ENCODE data around the gene USP34. TPM values are rescaled to one million over a fixed set of nuclear protein-coding genes. Genes with fewer than 3 reads are reported as not detected.
A peak's percentile ranks its signal among the peaks of the same experiment; 100 is the strongest.

USP34 gene
- total and polyA plus RNA-seq, 2 experiments from 2014 or later = 36.8 to 125 TPM

GRCh38 chr2:61380056-61380881 lies 90.6 kb downstream of the USP34 start:
- no peaks in the 10 kb centered on the region for H4K20me1 ChIP-seq (ENCODE audit: insufficient read depth, poor library complexity, severe bottlenecking)
- 79% methylated on average over 4 of the region's 4 CpGs for WGBS (ENCODE audit: low lambda C conversion rate, missing lambda C conversion rate)
- H3K27me3 ChIP-seq = no peaks in the 10 kb centered on the region
- no peaks in the 10 kb centered on the region for H3K36me3 ChIP-seq (replicated peaks; ENCODE audit: insufficient read depth, low read depth)
- no peak overlapping the region for H2AFZ ChIP-seq
- H3K9me3 ChIP-seq (ENCODE audit: low read depth) = no peaks in the 10 kb centered on the region
- peak overlapping the region; percentile 49 for H3K27ac ChIP-seq
- DNase-seq (ENCODE audit: low spot score) = peak; percentile 8
- H3K9me2 ChIP-seq (replicated peaks; ENCODE audit: insufficient read depth) = no peaks in the 10 kb centered on the region
- TF ChIP-seq, protein P1, sequence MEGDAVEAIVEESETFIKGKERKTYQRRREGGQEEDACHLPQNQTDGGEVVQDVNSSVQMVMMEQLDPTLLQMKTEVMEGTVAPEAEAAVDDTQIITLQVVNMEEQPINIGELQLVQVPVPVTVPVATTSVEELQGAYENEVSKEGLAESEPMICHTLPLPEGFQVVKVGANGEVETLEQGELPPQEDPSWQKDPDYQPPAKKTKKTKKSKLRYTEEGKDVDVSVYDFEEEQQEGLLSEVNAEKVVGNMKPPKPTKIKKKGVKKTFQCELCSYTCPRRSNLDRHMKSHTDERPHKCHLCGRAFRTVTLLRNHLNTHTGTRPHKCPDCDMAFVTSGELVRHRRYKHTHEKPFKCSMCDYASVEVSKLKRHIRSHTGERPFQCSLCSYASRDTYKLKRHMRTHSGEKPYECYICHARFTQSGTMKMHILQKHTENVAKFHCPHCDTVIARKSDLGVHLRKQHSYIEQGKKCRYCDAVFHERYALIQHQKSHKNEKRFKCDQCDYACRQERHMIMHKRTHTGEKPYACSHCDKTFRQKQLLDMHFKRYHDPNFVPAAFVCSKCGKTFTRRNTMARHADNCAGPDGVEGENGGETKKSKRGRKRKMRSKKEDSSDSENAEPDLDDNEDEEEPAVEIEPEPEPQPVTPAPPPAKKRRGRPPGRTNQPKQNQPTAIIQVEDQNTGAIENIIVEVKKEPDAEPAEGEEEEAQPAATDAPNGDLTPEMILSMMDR (IDR thresholded peaks at IDR 0.05; ENCODE audit: poor library complexity) = no peak
- TF ChIP-seq EZH2phosphoT487 (IDR thresholded peaks at IDR 0.05; ENCODE audit: low read depth, severe bottlenecking, unreplicated experiment) = no peak
- H3K4me2 ChIP-seq = no peak overlapping the region
- peaks cover 33% of the 10 kb centered on the region for H3K79me2 ChIP-seq
- no peak overlapping the region for H3K4me3 ChIP-seq
- no peaks in the 10 kb centered on the region for H3K4me1 ChIP-seq (ENCODE audit: insufficient read depth)

- no peaks in the 10 kb centered on the region for H3K27me3 ChIP-seq
- TF ChIP-seq EZH2phosphoT487 (IDR thresholded peaks at IDR 0.05; ENCODE audit: low read depth, severe bottlenecking, unreplicated experiment) (no peak), EZH2 (IDR thresholded peaks at IDR 0.05; ENCODE audit: borderline replicate concordance) (no peak)
- no peaks in the 10 kb centered on the region for H3K4me1 ChIP-seq (ENCODE audit: insufficient read depth)
- H2AFZ ChIP-seq = no peak overlapping the region
- no peaks in the 10 kb centered on the region for H4K20me1 ChIP-seq (ENCODE audit: insufficient read depth, poor library complexity, severe bottlenecking)
- H3K4me2 ChIP-seq = no peak overlapping the region
- H3K27ac ChIP-seq = peak overlapping the region; percentile 41
- DNase-seq (ENCODE audit: low spot score) = no peak
- H3K9me3 ChIP-seq (ENCODE audit: low read depth) = no peaks in the 10 kb centered on the region
- H3K36me3 ChIP-seq (replicated peaks; ENCODE audit: insufficient read depth, low read depth) = no peaks in the 10 kb centered on the region
- no peak overlapping the region for H3K4me3 ChIP-seq
- peaks cover 33% of the 10 kb centered on the region for H3K79me2 ChIP-seq
- 88% methylated on average over 2 of the region's 2 CpGs for WGBS (ENCODE audit: low lambda C conversion rate, missing lambda C conversion rate)
- H3K9me2 ChIP-seq (replicated peaks; ENCODE audit: insufficient read depth) = no peaks in the 10 kb centered on the region
Observed at GRCh38 chr2:61379521-61379920, 91.4 kb downstream of the USP34 start.

- peaks cover 28% of the 10 kb centered on the region for H3K79me2 ChIP-seq
- no peak for DNase-seq (ENCODE audit: low spot score)
- H3K27ac ChIP-seq = no peak overlapping the region
- H3K36me3 ChIP-seq (replicated peaks; ENCODE audit: insufficient read depth, low read depth) = no peaks in the 10 kb centered on the region
- H2AFZ ChIP-seq = no peak overlapping the region
- H3K9me3 ChIP-seq (ENCODE audit: low read depth) = no peaks in the 10 kb centered on the region
- no peak overlapping the region for H3K4me3 ChIP-seq
- no peaks in the 10 kb centered on the region for H3K4me1 ChIP-seq (ENCODE audit: insufficient read depth)
- H4K20me1 ChIP-seq (ENCODE audit: insufficient read depth, poor library complexity, severe bottlenecking) = no peaks in the 10 kb centered on the region
- H3K4me2 ChIP-seq = no peak overlapping the region
- TF ChIP-seq EZH2 (IDR thresholded peaks at IDR 0.05; ENCODE audit: borderline replicate concordance) = no peak
- TF ChIP-seq, protein P1 (IDR thresholded peaks at IDR 0.05; ENCODE audit: poor library complexity) = no peak
- no peak for TF ChIP-seq EZH2phosphoT487 (IDR thresholded peaks at IDR 0.05; ENCODE audit: low read depth, severe bottlenecking, unreplicated experiment)
- no peaks in the 10 kb centered on the region for H3K27me3 ChIP-seq
- H3K9me2 ChIP-seq (replicated peaks; ENCODE audit: insufficient read depth) = no peaks in the 10 kb centered on the region
- 98% methylated on average over 5 of the region's 5 CpGs for WGBS (ENCODE audit: low lambda C conversion rate, missing lambda C conversion rate)
Observed at GRCh38 chr2:61378281-61378680, 92.6 kb downstream of the USP34 start.

DNA sequence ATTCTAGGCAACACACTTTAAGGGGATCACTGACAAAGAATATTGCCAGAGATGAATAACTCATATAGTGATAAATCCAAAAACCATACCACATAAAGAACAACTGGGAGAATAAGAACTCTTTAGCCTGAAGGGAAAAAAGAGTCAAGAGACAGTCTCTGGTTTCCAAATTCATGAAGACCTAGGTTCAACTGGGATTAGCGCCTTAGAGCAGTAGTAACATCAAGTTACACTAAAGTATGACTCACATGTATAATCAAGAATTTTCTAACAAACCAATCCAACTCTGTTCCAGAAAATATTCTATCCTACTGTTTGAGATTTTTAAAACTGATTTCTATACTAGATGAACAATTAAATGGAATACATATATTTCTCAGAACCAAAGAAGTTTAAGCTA lies 93.8 kb downstream of the USP34 start:
- Histone ChIP-seq H3K9me3 (ENCODE audit: low read depth) (no peaks in the 10 kb centered on the region), H3K27ac (no peak overlapping the region), H2AFZ (no peak overlapping the region), H4K20me1 (ENCODE audit: insufficient read depth, poor library complexity, severe bottlenecking) (no peaks in the 10 kb centered on the region), H3K4me3 (no peak overlapping the region), H3K9me2 (replicated peaks; ENCODE audit: insufficient read depth) (no peaks in the 10 kb centered on the region), H3K4me1 (ENCODE audit: insufficient read depth) (no peaks in the 10 kb centered on the region), H3K36me3 (replicated peaks; ENCODE audit: insufficient read depth, low read depth) (no peaks in the 10 kb centered on the region), H3K27me3 (no peaks in the 10 kb centered on the region), H3K79me2 (peaks cover 28% of the 10 kb centered on the region), H3K4me2 (no peak overlapping the region)
- no peak for DNase-seq (ENCODE audit: low spot score)
- no peak for TF ChIP-seq EZH2phosphoT487 (IDR thresholded peaks at IDR 0.05; ENCODE audit: low read depth, severe bottlenecking, unreplicated experiment)
- TF ChIP-seq, protein P1 (IDR thresholded peaks at IDR 0.05; ENCODE audit: poor library complexity) = no peak
- TF ChIP-seq EZH2 (IDR thresholded peaks at IDR 0.05; ENCODE audit: borderline replicate concordance) = no peak
- 59% methylated on average over 1 of the region's 1 CpG for WGBS (ENCODE audit: low lambda C conversion rate, missing lambda C conversion rate)

Measured in hepatocyte (in vitro differentiated cells).